Ishikawa (cell line): Measurements from ENCODE around the gene FCF1.

ENCODE experiments used
- CEBPB ChIP-seq: IDR thresholded peaks from 2 replicates; pipeline ENCODE4 v1.6.1; 2012
- CREB1 ChIP-seq: IDR thresholded peaks from 2 replicates; pipeline ENCODE4 v1.6.1; 2012; ENCODE audit warnings: low read depth
- EGR1 ChIP-seq: IDR thresholded peaks from 2 replicates; pipeline ENCODE4 v1.6.1; 2012
- EP300 ChIP-seq: IDR thresholded peaks from 2 replicates; pipeline ENCODE4 v1.6.1; 2012; ENCODE audit warnings: borderline replicate concordance
- FOXM1 ChIP-seq: IDR thresholded peaks from 2 replicates; pipeline ENCODE4 v1.6.1; 2012; ENCODE audit warnings: low read depth, borderline replicate concordance
- NFIC ChIP-seq: IDR thresholded peaks from 2 replicates; pipeline ENCODE4 v1.6.1; 2012
- RAD21 ChIP-seq: IDR thresholded peaks from 2 replicates; pipeline ENCODE4 v1.6.1; 2012; ENCODE audit warnings: low read depth
- TAF1 ChIP-seq: IDR thresholded peaks from 2 replicates; pipeline ENCODE4 v1.6.1; 2012; ENCODE audit warnings: low read depth, mild to moderate bottlenecking
- TCF12 ChIP-seq: IDR thresholded peaks from 2 replicates; pipeline ENCODE4 v1.6.1; 2012; ENCODE audit warnings: low read depth
- TEAD4 ChIP-seq: IDR thresholded peaks from 2 replicates; pipeline ENCODE4 v1.6.1; 2012
- YY1 ChIP-seq: IDR thresholded peaks from 2 replicates; pipeline ENCODE4 v1.6.1; 2012; ENCODE audit warnings: low read depth
- ZBTB7A ChIP-seq: IDR thresholded peaks from 2 replicates; pipeline ENCODE4 v1.6.1; 2012; ENCODE audit warnings: low read depth
- TF ChIP-seq, protein P1 (sequence below): IDR thresholded peaks from 2 replicates; pipeline ENCODE4 v1.6.1; 2012
- TF ChIP-seq, protein P2 (sequence below): IDR thresholded peaks from 2 replicates; pipeline ENCODE4 v1.6.1; 2012; ENCODE audit warnings: low read depth, mild to moderate bottlenecking
- TF ChIP-seq, protein P3 (sequence below): IDR thresholded peaks from 2 replicates; pipeline ENCODE4 v1.6.1; 2012

The FCF1 gene

DNA sequence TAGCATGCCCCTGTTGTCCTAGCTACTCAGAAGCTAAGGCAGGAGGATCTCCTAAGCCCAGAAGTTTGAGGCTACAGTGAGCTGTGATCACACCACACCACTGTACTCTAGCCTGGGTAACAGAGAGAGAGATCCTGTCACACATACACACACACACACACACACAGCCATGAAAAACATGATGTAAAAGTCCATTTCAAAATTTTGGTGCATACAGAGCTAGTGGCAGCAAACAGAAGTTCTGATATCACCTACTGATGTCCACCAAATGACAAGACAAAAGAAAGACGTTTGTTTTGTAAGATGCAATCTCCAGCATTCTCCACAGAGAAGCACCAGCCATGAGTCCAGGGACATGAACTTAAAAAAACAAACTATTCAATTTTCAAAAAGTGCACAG, 15.9 kb upstream of the FCF1 start:
- TF ChIP-seq NFIC (no peak), EGR1 (no peak), CREB1 (no peak), RAD21 (no peak)
- TF ChIP-seq, protein P1, sequence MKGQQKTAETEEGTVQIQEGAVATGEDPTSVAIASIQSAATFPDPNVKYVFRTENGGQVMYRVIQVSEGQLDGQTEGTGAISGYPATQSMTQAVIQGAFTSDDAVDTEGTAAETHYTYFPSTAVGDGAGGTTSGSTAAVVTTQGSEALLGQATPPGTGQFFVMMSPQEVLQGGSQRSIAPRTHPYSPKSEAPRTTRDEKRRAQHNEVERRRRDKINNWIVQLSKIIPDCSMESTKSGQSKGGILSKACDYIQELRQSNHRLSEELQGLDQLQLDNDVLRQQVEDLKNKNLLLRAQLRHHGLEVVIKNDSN, result no peak

DNA sequence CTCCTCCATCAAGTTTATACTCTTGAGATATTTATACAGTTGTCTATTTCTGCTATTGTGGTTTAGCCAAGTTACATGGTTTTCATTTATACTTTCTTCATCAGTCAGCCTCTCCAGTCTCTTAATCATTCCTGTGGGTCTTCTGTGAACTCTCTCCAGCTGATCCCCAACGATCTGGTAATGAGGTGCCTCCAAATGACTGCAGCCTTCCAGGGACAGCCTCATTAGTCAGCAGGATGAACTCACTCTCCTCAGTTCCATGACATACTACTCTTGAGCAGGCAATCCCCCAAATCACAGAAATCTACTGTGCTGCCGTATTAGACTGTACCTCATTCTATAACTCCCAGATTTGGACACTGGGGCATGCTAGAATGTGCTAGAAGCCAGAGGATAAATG, 15.4 kb upstream of the FCF1 start:
- TF ChIP-seq CREB1 (no peak), ZBTB7A (no peak), RAD21 (no peak), FOXM1 (no peak), YY1 (no peak), NFIC (no peak), EP300 (no peak), TAF1 (no peak)
- TF ChIP-seq, protein P2, sequence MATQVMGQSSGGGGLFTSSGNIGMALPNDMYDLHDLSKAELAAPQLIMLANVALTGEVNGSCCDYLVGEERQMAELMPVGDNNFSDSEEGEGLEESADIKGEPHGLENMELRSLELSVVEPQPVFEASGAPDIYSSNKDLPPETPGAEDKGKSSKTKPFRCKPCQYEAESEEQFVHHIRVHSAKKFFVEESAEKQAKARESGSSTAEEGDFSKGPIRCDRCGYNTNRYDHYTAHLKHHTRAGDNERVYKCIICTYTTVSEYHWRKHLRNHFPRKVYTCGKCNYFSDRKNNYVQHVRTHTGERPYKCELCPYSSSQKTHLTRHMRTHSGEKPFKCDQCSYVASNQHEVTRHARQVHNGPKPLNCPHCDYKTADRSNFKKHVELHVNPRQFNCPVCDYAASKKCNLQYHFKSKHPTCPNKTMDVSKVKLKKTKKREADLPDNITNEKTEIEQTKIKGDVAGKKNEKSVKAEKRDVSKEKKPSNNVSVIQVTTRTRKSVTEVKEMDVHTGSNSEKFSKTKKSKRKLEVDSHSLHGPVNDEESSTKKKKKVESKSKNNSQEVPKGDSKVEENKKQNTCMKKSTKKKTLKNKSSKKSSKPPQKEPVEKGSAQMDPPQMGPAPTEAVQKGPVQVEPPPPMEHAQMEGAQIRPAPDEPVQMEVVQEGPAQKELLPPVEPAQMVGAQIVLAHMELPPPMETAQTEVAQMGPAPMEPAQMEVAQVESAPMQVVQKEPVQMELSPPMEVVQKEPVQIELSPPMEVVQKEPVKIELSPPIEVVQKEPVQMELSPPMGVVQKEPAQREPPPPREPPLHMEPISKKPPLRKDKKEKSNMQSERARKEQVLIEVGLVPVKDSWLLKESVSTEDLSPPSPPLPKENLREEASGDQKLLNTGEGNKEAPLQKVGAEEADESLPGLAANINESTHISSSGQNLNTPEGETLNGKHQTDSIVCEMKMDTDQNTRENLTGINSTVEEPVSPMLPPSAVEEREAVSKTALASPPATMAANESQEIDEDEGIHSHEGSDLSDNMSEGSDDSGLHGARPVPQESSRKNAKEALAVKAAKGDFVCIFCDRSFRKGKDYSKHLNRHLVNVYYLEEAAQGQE, result no peak
- TF ChIP-seq, protein P3, sequence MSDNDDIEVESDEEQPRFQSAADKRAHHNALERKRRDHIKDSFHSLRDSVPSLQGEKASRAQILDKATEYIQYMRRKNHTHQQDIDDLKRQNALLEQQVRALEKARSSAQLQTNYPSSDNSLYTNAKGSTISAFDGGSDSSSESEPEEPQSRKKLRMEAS, result no peak

DNA sequence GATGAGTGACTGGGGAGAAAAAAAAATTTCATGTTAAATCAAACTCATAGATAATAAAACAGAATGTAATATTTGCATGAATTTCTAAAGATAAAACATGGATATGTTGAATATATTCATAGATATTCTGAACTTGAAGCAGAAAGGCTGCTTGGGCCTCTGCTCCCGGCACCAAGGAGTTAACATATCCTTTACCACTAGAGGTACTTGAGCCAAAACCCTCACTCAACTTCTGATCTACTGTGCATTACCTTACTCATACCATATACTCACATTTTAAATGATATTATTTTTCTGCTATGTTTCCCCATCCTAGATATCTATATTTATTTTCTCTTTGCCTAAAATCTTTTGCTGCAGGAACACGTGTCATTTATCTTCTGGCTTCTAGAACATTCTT, 15.0 kb upstream of the FCF1 start:
- TF ChIP-seq NFIC, result no peak
- TF ChIP-seq, protein P2, result no peak
- no peak for TF ChIP-seq RAD21
- no peak for TF ChIP-seq TCF12
- TF ChIP-seq, protein P3, result no peak
- TF ChIP-seq ZBTB7A, result no peak
- TF ChIP-seq TAF1, result no peak
- no peak for TF ChIP-seq EGR1
- TF ChIP-seq TEAD4, result no peak
- no peak for TF ChIP-seq YY1

DNA sequence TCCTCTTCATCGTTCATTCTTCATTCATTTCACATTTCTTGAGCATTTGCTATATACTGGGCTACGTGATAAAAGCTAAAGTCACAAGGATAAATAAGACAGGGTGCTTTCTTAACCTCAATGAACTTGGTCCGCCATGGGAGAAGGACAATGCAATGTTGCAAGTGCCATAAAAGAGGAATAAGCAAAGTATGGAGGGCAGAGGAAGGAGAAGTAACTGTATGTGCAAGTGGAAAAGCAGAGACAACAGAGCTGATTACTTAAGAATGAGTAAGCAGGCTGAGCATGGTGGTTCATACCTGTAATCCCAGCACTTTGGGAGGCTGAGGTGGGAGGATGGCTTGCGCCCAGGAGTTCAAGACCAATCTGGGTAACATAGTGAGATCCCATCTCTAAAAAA, 14.5 kb upstream of the FCF1 start:
- TF ChIP-seq EP300, result no peak
- TF ChIP-seq CEBPB, result no peak
- no peak for TF ChIP-seq CREB1
- TF ChIP-seq TCF12, result no peak
- TF ChIP-seq, protein P2, result no peak
- TF ChIP-seq ZBTB7A, result no peak
- no peak for TF ChIP-seq FOXM1
- no peak for TF ChIP-seq TAF1
- TF ChIP-seq, protein P1, result no peak
- no peak for TF ChIP-seq NFIC
- TF ChIP-seq, protein P3, result no peak
- no peak for TF ChIP-seq TEAD4
- no peak for TF ChIP-seq EGR1

DNA sequence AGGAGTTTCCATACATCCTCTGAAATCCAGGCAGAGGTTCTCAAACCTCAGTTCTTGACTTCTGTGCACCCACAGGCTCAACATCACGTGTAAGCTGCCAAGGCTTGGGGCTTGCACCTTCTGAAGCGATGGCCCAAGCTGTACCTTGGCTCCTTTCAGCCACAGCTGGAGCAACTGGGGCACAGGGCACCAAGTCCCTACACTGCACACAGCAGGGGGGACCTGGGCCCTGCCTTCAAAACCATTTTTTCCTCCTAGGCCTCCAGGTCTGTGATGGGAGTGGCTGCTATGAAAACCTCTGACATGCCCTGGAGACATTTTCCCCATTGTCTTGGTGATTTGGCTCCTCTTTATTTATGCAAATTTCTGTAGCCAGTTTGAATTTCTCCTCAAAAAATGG, 10.7 kb upstream of the FCF1 start:
- TF ChIP-seq FOXM1 (no peak), CEBPB (no peak), YY1 (no peak), NFIC (no peak), TAF1 (no peak), RAD21 (no peak), EGR1 (no peak), CREB1 (no peak), EP300 (no peak), ZBTB7A (no peak), TCF12 (no peak), TEAD4 (no peak)
- TF ChIP-seq, protein P2, result no peak
- TF ChIP-seq, protein P3, result no peak
- TF ChIP-seq, protein P1, result no peak
